Fibroblast of the aortic adventitia (primary cell): ENCODE results near the gene SLC22A31. TPM values are rescaled to one million over a fixed set of nuclear protein-coding genes. Genes with fewer than 3 reads are reported as not detected.

Experiments used
- DNase-seq: peaks from one replicate; pipeline ENCODE4 v3.0.0-alpha.2; 2010; ENCODE audit warnings: low read depth
- H3K4me3 ChIP-seq: 2 replicates; pipeline ENCODE4 v1.5.1; 2011; ENCODE audit warnings: low read depth, mild to moderate bottlenecking, control low read depth, low read length, moderate library complexity
- CTCF ChIP-seq: IDR thresholded peaks from 2 replicates; pipeline ENCODE4 v1.5.1; 2011; ENCODE audit warnings: mild to moderate bottlenecking, low read length, control low read depth, inconsistent platforms; ENCODE audit not compliant: insufficient read depth
- total RNA-seq: library from RNA; depleted of rRNA; stranded (reverse); fragments of >200 nt; gene quantifications from 2 replicates; pipeline ENCODE4 v1.2.3, GENCODE V29; 2012; ENCODE audit warnings: low replicate concordance

Gene SLC22A31
- total RNA-seq, 1 donor = not detected

GRCh38 chr16:89243664-89244063 lies 43.3 kb upstream of the SLC22A31 start:
- no peak for TF ChIP-seq CTCF
- H3K4me3 ChIP-seq = no peak overlapping the region
- DNase-seq = no peak

- no peak for TF ChIP-seq CTCF
Measured at GRCh38 chr16:89242795-89243200, 42.5 kb upstream of the SLC22A31 start.

GRCh38 chr16:89241187-89242007 lies 41.1 kb upstream of the SLC22A31 start:
- H3K4me3 ChIP-seq = peak overlapping the region; percentile 88
- DNase-seq = peak; percentile 88
- TF ChIP-seq CTCF = no peak

More at GRCh38 chr16:89242795-89243200, 42.5 kb upstream of the SLC22A31 start:
- no peak for DNase-seq
- no peak overlapping the region for H3K4me3 ChIP-seq

GRCh38 chr16:89237733-89238132 lies 37.4 kb upstream of the SLC22A31 start:
- TF ChIP-seq CTCF = no peak
- no peak overlapping the region for H3K4me3 ChIP-seq
- DNase-seq = no peak

- no peak overlapping the region for H3K4me3 ChIP-seq
- DNase-seq = no peak
- TF ChIP-seq CTCF = no peak
Measured at GRCh38 chr16:89233678-89234490, 33.5 kb upstream of the SLC22A31 start.

- TF ChIP-seq CTCF = no peak
- H3K4me3 ChIP-seq = no peak overlapping the region
- DNase-seq = no peak
Measured at GRCh38 chr16:89232107-89232506, 31.8 kb upstream of the SLC22A31 start.
